ENCODE results near the gene EIPR1. TPM values are rescaled to one million over a fixed set of nuclear protein-coding genes. Genes with fewer than 3 reads are reported as not detected.

EIPR1 gene
- total RNA-seq, 4 donors from 2014 or later: 13.1 to 41.0 (median 27.4) TPM

GRCh38 chr2:3302751-3303582 lies 74.7 kb downstream of the EIPR1 start:
- DNase-seq: no peak
- no peak for TF ChIP-seq EP300 (IDR thresholded peaks at IDR 0.05; ENCODE audit: low read depth)
- TF ChIP-seq POLR2AphosphoS5 (IDR thresholded peaks at IDR 0.05): no peak
- Histone ChIP-seq H3K4me1 (peaks cover 0 to 14% (median 7%) of the 10 kb centered on the region in 4 donors), H3K4me3 (peak overlapping the region in 1 of 4 donors; percentile 10), H3K27me3 (no peaks in the 10 kb centered on the region), H3K27ac (no peak overlapping the region), H3K9me3 (no peaks in the 10 kb centered on the region), H3K36me3 (no peaks in the 10 kb centered on the region)
- WGBS, 2 donors (ENCODE audit: low coverage in 1 of 2): 70 to 82% methylated on average over 2 to 25 of the region's 25 CpGs
- in situ Hi-C loops (cut with MboI; ENCODE audit: low pct_ligation_motif_present in 1 of 4, low pct_unique_long_range_greater_than_20kb in 1 of 4, low sequenced_read_pairs in 3 of 4) (no loop called here), intact Hi-C loops (cut with DNase I; ENCODE audit: low total_unique reads) (no loop called here)

GRCh38 chr2:3302421-3302750 lies 75.2 kb downstream of the EIPR1 start:
- Histone ChIP-seq H3K9me3 (no peaks in the 10 kb centered on the region), H3K36me3 (no peaks in the 10 kb centered on the region), H3K4me3 (no peak overlapping the region), H3K27ac (no peak overlapping the region), H3K27me3 (no peaks in the 10 kb centered on the region), H3K4me1 (peaks cover 0 to 14% (median 7%) of the 10 kb centered on the region in 4 donors)
- TF ChIP-seq POLR2A (IDR thresholded peaks at IDR 0.05): no peak
- TF ChIP-seq POLR2AphosphoS5 (IDR thresholded peaks at IDR 0.05): no peak
- TF ChIP-seq, protein P1, sequence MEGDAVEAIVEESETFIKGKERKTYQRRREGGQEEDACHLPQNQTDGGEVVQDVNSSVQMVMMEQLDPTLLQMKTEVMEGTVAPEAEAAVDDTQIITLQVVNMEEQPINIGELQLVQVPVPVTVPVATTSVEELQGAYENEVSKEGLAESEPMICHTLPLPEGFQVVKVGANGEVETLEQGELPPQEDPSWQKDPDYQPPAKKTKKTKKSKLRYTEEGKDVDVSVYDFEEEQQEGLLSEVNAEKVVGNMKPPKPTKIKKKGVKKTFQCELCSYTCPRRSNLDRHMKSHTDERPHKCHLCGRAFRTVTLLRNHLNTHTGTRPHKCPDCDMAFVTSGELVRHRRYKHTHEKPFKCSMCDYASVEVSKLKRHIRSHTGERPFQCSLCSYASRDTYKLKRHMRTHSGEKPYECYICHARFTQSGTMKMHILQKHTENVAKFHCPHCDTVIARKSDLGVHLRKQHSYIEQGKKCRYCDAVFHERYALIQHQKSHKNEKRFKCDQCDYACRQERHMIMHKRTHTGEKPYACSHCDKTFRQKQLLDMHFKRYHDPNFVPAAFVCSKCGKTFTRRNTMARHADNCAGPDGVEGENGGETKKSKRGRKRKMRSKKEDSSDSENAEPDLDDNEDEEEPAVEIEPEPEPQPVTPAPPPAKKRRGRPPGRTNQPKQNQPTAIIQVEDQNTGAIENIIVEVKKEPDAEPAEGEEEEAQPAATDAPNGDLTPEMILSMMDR (IDR thresholded peaks at IDR 0.05): no peak
- no peak for TF ChIP-seq EP300 (IDR thresholded peaks at IDR 0.05; ENCODE audit: low read depth)
- DNase-seq: no peak
- intact Hi-C loops (cut with DNase I; ENCODE audit: low total_unique reads) (no loop called here), in situ Hi-C loops (cut with MboI; ENCODE audit: low pct_ligation_motif_present in 1 of 4, low pct_unique_long_range_greater_than_20kb in 1 of 4, low sequenced_read_pairs in 3 of 4) (no loop called here)
- 99% methylated on average over 10 of the region's 10 CpGs; no CpG with 5 or more reads in 1 of the 2 donors for WGBS, 2 donors (ENCODE audit: low coverage in 1 of 2)

DNA sequence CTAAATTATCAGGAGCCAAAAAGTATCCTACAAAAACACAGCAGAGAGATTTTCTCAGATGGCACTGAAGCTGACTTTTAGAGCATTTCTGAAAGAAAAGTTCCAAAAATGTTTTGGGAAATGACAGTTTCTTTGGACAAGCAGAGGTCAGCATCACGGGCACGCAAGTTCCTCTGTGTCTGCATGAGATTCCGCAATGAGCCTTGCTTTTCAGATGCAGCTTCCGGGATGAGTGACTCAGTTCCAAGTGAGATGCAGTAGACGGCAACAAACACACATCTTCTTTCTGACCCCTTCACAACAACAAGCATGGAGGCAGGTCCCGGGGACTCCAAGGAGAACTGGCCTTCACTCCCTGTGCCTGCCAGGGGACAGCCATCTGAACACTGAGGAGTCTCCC lies 76.6 kb downstream of the EIPR1 start:
- H3K4me3 ChIP-seq: no peak overlapping the region
- no peaks in the 10 kb centered on the region for H3K36me3 ChIP-seq
- H3K9me3 ChIP-seq: no peaks in the 10 kb centered on the region
- in situ Hi-C loops (cut with MboI; ENCODE audit: low pct_ligation_motif_present in 1 of 4, low pct_unique_long_range_greater_than_20kb in 1 of 4, low sequenced_read_pairs in 3 of 4): no loop called here
- WGBS, 2 donors (ENCODE audit: low coverage in 1 of 2): 98% methylated on average over 6 of the region's 6 CpGs; no CpG with 5 or more reads in 1 of the 2 donors
- intact Hi-C loops (cut with DNase I; ENCODE audit: low total_unique reads): no loop called here
- H3K27me3 ChIP-seq: no peaks in the 10 kb centered on the region
- H3K27ac ChIP-seq: no peak overlapping the region
- TF ChIP-seq EP300 (IDR thresholded peaks at IDR 0.05; ENCODE audit: low read depth) (no peak), POLR2AphosphoS5 (IDR thresholded peaks at IDR 0.05) (no peak), POLR2A (IDR thresholded peaks at IDR 0.05) (no peak)
- TF ChIP-seq, protein P1 (IDR thresholded peaks at IDR 0.05): no peak
- no peak for DNase-seq
- H3K4me1 ChIP-seq: peaks cover 0 to 8% (median 4%) of the 10 kb centered on the region in 4 donors

GRCh38 chr2:3300224-3300995 lies 77.2 kb downstream of the EIPR1 start:
- peaks cover 0 to 8% (median 4%) of the 10 kb centered on the region in 4 donors for H3K4me1 ChIP-seq
- no peaks in the 10 kb centered on the region for H3K27me3 ChIP-seq
- intact Hi-C loops (cut with DNase I; ENCODE audit: low total_unique reads) (no loop called here), in situ Hi-C loops (cut with MboI; ENCODE audit: low pct_ligation_motif_present in 1 of 4, low pct_unique_long_range_greater_than_20kb in 1 of 4, low sequenced_read_pairs in 3 of 4) (no loop called here)
- no peaks in the 10 kb centered on the region for H3K9me3 ChIP-seq
- no peak for DNase-seq
- no peak overlapping the region for H3K27ac ChIP-seq
- no peaks in the 10 kb centered on the region for H3K36me3 ChIP-seq
- TF ChIP-seq EP300 (IDR thresholded peaks at IDR 0.05; ENCODE audit: low read depth) (no peak), POLR2A (IDR thresholded peaks at IDR 0.05) (no peak), POLR2AphosphoS5 (IDR thresholded peaks at IDR 0.05) (no peak)
- TF ChIP-seq, protein P1 (IDR thresholded peaks at IDR 0.05): no peak
- WGBS, 2 donors (ENCODE audit: low coverage in 1 of 2): 89 to 93% methylated on average over 12 to 14 of the region's 14 CpGs
- H3K4me3 ChIP-seq: no peak overlapping the region
